SHP77 (cell line): ENCODE measurements around the gene RBM4B.
A peak's percentile ranks its signal among the peaks of the same experiment; 100 is the strongest.

Experiments
- DNase-seq, 2 experiments: peaks; one replicate each; lab custom pipeline; 2025; lab: John Stamatoyannopoulos, UW

RBM4B gene

DNA sequence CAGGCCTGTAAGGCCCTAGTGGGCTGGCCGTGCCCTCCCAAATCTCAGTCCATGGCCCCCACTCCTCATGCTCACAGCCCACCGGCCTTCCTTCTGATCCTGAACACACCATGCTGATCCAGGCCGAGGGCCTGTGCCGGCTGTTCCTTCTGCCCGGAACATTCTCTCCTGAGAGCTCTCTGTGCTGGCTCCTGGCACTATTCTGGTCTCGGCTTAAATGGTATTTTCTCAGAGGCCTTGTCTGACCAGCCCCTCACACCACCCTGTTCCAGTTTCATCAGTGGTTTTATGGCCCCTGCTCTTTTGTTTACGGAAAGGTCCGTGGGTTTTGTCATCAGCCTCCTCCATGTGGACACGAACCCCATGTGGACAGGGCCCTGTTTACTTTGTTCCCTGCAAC, 29.3 kb upstream of the RBM4B start:
- DNase-seq = no peak

- no peak for DNase-seq
Observed at GRCh38 chr11:66705587-66706335, 28.1 kb upstream of the RBM4B start.

DNA sequence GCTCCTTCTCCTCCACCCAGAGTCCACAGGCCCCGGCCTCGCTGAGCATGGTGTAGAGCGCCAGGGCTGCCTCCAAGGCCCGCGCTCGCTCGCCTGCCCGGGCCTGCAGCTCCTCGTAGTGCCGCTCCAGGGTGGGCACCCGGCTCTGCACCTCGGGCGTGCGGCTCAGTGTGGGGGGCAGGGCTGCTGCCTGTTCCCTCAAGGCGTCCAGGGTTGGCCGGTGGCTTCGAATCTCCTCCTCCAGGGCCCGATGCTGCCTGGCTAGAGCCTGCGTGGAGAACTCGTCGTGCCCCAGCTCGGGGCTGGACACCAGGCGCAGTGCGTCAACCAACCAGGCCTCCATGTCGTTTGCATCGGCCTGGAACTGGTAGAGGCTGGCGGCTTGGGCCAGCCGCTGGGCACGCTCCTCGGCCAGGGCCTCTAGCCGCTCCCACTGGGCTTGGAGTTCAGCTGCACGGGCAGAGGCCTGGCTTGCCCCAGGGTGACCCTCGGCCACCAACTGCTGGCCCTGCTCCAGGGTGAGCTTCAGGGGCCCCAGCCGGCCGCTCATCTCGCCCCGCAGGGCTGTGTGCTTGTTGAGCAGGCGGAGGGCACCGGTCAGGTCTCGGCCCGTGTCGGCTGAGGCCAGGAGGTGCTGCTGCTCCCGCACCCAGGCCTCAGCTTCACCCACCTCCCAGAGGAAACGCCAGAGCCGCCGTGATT, 27.1 kb upstream of the RBM4B start:
- no peak for DNase-seq

DNA sequence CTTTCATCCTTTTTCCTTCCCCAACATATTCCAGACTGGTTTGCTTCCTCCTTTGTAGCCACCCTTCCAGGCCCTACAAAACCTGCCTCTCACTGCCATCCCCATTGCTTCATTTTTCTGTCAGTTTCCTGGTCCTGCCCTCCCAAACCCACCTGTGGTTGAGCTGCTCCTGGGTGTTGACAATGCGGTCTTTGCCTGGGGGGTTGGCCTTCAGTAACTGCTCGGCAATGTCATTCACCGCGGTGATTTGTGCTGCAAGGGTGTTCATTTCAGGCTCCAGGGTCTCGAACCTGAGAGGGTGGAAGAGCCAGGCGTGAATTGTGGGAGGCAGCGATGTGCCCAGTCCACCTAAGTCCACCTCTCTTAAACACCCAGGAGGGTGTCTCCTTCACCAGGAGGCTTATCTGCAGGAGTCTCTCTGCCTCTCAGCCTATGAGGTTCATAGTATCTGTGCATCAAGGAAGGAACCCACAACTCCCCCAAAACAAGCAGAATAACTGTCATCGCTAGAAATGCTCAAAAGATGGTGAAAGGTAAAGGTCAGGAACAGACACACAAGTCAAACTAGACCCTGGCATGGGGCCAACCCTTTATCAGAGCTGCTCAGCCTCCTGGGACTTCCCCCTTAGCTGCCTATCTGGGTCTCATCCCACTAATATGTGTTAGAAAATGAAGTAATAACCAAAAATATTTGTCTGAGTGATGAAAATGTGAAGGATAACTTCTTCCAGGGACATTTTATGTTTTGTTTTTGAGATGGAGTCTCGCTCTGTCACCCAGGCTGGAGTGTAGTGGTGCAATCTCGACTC, 23.9 kb upstream of the RBM4B start:
- no peak for DNase-seq

GRCh38 chr11:66700742-66701141, 23.1 kb upstream of the RBM4B start:
- no peak for DNase-seq

DNA sequence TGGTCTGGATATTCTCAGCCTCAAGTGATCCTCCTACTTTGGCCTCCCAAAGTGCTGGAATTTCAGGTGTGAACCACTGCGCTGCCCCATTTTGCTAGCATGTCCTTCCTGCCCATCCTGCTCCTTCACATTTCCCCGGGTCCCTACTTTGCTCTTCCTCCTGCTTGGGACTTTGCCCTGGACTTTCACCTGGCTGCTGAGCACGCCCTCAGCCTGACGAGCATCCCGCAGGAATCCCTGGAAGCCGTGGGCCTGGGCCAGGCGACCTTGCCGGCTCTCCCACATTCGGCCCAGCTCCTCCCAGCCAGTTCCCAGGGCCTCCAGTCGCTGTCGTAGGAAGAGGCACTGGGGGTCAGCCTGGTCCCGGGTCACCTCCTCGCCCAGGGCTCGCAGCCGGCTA, 22.6 kb upstream of the RBM4B start:
- DNase-seq = no peak

DNA sequence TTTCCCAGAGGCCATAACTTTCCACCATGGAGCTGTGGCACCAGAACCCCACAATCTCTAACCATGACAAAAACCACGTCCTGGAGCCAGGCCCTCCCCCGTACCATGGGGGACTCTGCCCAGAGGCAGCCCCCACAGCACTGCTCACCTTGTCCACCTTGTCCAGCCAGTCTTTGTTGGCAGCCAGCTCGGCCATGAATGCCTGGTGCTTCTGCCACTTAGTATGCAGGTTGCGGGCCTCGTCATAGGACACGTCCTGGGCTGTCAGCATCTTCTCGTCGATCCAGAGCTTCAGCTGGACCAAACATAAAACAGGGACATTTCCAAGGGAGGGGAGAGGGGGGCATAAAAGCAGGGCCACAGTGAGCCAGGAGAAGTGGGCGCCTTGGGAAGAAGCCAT, 20.8 kb upstream of the RBM4B start:
- no peak for DNase-seq

- DNase-seq = no peak
Observed at GRCh38 chr11:66697988-66698387, 20.3 kb upstream of the RBM4B start.

- no peak for DNase-seq
Observed at GRCh38 chr11:66696146-66696545, 18.5 kb upstream of the RBM4B start.

- DNase-seq = peak; percentile 97
Observed at GRCh38 chr11:66694732-66695207, 17.1 kb upstream of the RBM4B start.

DNA sequence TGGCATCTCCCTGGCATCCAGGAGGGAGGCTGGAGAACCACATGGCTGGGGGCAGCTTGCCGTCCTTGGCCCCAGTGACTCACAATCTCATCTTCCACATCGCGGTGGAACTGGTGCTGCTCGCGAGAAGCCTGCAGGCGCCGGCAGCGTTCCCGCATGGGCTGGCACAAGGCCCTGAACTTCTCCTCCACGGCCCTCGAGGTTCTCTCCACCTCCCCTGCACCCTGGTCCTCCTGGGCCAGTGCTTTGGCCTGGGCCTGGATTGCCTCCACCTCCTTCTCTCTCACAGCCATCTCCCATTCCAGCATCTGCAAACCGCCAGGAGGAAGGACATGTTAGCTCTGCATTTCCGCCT, 16.3 kb upstream of the RBM4B start:
- DNase-seq = no peak

- DNase-seq = no peak
Observed at GRCh38 chr11:66693356-66694055, 15.8 kb upstream of the RBM4B start.

GRCh38 chr11:66692871-66693331, 15.2 kb upstream of the RBM4B start:
- no peak for DNase-seq

DNA sequence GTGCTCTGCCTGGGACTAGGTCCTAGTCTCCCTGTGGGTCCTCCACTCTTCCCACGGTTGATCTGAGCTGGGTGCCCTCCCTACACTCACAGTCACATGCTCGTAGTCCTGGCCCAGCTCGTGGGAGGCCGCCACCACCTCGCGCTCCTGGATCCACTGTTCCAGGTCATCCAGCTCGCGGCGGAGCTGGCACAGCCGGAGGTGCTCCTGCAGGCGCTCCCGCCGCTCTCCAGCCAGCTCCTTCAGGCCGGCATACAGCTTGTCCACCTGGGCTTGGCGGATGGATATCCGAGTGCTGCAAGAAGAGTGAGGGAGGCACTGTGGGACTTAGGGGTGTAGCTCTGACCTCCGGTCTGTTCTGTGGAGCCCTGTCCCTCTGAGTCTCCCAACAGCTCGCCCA, 14.8 kb upstream of the RBM4B start:
- DNase-seq = no peak

DNA sequence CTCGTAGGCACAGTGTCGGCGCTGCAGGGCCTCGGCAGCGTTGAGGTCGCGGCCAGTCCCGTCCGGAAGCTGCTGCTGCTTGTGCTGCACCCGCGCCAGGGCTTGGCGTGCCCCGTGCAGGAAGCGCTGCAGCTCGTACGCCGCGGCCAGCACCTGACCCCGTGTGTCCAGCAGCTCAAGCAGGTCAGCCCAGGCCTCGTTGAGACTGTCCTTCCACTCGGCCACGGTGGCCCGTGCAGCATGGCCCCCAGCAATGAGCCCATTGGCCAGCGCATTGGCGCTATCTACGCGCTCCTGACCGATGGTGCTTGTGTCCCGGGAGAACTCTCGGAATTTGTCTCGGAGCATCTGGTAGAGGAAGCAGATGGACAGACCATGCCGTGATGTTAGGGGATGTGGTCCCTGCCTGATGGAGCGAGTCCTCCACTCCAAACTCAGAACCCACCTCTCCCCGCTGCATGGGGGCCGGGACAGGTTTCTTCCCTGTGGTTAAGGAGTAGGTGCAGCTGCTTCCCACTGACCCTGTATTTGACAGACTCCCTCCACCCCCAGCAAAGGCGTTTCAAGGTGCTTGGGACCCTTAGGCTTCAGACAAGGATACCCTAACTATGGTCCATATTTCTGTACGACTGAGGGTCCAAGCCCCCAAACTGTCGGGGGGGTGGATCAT, 13.8 kb upstream of the RBM4B start:
- no peak for DNase-seq

DNA sequence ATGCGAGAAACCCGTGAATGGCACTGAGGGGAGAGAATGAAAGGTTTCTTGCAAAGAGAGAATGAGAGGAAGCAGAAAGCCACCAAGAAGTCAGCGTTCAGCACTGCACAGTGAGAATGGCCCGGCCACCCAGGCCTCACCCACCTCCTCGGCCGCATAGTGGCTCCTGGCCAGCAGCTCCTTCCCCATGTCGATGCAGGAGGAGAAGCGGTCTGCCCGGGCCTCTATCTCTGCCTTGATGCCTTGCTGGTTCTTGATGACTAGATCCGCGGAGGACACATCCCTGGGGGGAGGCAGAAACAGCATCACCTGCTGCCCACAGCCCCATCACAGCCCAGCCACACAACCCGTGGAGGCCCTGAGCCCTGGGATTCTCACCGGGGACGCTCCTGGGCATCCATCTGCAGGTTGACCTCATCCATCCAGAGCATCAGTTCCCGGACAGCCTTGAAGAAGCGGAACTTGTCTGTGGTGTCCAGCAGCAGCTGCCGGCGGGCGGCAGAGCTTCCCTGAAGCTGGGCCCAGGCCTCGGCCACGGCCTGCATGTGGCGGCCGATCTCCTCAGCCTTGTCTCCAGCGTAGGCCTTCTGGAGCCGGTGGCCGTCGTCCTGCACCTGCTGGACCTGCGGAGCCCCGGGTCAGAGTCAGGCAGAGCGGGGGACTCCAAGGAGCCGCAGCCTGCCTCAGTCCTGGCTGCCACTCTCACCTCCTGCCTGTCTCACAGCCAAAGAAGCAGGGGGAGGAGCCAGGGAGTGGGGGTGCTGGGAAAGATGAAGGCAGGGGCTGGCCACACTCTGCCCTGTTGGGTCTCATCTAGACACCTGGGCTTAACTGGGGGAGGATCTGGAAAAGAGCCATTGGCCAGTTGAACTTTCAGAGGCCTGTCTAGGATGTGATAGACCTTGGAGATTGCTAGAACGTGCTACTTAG, 12.2 kb upstream of the RBM4B start:
- no peak for DNase-seq

DNA sequence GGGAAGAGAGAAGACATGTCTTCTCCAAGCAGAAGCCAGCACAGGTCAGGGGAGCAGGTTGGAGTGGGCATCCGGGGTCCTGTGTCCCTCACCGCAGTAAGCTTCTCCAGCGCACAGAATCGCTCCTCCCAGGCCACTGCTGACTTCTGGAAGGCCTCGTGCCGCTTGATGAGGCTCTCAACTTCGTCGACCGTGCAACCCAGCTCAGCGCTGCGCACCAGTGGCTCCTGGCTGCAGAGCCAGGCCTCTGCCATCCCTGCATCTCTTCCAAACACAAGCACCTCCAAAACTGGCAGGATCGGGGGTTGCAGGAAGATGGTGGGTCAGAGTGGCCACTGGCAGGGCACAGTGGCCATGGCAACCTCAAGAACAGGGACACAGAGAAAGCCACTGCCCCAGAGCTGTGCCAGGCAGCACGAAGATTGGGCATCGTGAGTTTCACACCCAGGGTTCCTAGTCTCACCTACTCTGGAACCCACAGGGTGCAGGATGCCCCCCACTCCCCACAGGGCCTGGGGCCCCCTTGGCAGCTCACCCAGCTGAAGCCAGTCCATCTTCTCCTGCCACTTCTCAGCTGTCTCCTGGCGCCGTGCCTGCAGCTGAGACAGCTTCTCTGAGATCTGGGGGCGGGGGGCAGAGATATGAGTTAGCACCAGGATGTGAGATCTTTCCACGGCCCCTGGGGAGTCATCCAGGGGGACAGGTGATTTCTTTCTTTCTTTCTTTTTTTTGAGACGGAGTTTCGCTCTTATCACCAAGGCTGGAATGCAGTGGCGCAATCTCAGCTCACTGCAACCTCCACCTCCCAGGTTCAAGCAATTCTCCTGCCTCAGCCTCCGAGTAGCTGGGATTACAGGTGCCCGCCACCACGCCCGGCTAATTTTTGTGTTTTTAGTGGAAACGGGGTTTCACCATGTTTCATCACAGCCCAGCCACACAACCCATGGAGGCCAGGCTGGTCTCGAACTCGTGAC, 11.2 kb upstream of the RBM4B start:
- no peak for DNase-seq

DNA sequence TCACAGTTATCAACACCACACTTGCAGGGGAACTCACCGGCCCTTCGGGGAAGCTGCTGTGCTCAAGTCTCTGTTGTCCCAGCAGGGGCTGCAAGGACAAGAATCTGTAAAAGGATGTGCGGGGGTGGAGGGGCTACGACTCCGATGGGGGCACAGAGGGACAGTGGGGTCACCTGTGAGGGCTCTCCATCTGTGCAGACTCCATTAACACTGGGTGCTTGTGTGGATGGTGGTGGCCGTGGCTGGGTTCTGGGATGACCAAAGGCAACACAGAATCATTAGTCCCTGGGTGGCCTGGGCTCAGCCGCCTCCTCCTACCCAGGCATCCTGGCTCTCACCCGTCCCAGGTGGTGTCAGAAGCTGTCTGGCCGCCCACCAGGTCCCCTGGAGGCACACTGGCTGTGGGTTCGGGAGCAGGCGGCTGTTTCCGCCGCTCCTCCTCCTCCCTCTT, 10.2 kb upstream of the RBM4B start:
- no peak for DNase-seq
